SK-N-MC (cell line): ENCODE data around the gene TBC1D22A.
"Not testable (repeated sequence)": the region's sequence is repeated elsewhere in the genome, so short reads cannot be mapped to it uniquely, and the experiment has no call there.

ENCODE experiments used
- DNase-seq: peaks from one replicate; pipeline ENCODE4 v3.0.0-alpha.2; 2011; ENCODE audit warnings: low read depth, low spot score
- H3K27ac ChIP-seq: fragments of 200-600 bp; sonication (generic); 2 replicates; pipeline ENCODE4 v1.5.1; 2016; ENCODE audit warnings: mixed run types
- H3K36me3 ChIP-seq: fragments of 200-600 bp; sonication (generic); 2 replicates; pipeline ENCODE4 v1.6.1; 2017; ENCODE audit warnings: antibody characterized with exemption, low read length, mixed read lengths; ENCODE audit not compliant: insufficient read depth
- H3K4me3 ChIP-seq: fragments of 200-600 bp; sonication (generic); 2 replicates; pipeline ENCODE4 v1.5.1; 2016
- H3K9ac ChIP-seq: fragments of 200-600 bp; sonication (generic); 2 replicates; pipeline ENCODE4 v1.8.0; 2017; ENCODE audit warnings: mixed run types, mixed read lengths; ENCODE audit not compliant: insufficient read length
- H3K9me3 ChIP-seq: fragments of 200-600 bp; sonication (generic); 2 replicates; pipeline ENCODE4 v1.6.1; 2017; ENCODE audit warnings: low read depth, mild to moderate bottlenecking, antibody characterized with exemption, low read length, moderate library complexity, mixed read lengths
- EZH2 ChIP-seq: fragments of 200-600 bp; sonication (generic); IDR thresholded peaks from one replicate; pipeline ENCODE4 v1.6.1; 2017; ENCODE audit warnings: antibody characterized with exemption
- FOXP2 ChIP-seq: optimal IDR thresholded peaks from 2 replicates; pipeline ENCODE3; 2011; ENCODE audit warnings: mild to moderate bottlenecking, moderate library complexity; ENCODE audit not compliant: insufficient read depth; ENCODE audit errors: extremely low read length, control extremely low read depth
- POLR2AphosphoS5 ChIP-seq: IDR thresholded peaks from 2 replicates; pipeline ENCODE4 v1.6.1; 2012; ENCODE audit warnings: mild to moderate bottlenecking, low read depth, low read length, borderline replicate concordance

The TBC1D22A gene

DNA sequence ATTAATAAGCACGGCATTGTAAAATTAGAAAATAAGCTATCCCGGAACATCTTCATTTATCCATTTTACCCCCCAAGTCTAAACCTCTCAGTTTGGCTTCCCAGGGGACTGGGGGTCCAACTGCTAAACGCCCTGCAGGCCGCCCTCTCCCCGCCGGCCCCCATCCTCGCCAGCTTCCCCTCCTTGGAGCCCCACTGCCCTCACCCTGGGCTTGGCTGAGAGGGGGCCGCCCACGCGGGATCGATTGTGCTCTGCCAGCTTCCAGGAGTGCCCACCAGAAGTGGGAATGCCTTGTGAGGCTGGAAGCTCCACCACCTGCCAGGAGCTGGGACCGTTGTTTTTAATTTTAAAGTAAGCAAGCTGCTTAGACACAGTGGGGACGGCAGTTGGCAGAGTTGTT lies 353.5 kb downstream of the TBC1D22A start:
- Histone ChIP-seq H3K9ac (no peak overlapping the region), H3K4me3 (no peak overlapping the region), H3K36me3 (no peaks in the 10 kb centered on the region), H3K9me3 (no peaks in the 10 kb centered on the region), H3K27ac (no peak overlapping the region)
- no peak for DNase-seq
- TF ChIP-seq FOXP2 (no peak), EZH2 (no peak), POLR2AphosphoS5 (no peak)

DNA sequence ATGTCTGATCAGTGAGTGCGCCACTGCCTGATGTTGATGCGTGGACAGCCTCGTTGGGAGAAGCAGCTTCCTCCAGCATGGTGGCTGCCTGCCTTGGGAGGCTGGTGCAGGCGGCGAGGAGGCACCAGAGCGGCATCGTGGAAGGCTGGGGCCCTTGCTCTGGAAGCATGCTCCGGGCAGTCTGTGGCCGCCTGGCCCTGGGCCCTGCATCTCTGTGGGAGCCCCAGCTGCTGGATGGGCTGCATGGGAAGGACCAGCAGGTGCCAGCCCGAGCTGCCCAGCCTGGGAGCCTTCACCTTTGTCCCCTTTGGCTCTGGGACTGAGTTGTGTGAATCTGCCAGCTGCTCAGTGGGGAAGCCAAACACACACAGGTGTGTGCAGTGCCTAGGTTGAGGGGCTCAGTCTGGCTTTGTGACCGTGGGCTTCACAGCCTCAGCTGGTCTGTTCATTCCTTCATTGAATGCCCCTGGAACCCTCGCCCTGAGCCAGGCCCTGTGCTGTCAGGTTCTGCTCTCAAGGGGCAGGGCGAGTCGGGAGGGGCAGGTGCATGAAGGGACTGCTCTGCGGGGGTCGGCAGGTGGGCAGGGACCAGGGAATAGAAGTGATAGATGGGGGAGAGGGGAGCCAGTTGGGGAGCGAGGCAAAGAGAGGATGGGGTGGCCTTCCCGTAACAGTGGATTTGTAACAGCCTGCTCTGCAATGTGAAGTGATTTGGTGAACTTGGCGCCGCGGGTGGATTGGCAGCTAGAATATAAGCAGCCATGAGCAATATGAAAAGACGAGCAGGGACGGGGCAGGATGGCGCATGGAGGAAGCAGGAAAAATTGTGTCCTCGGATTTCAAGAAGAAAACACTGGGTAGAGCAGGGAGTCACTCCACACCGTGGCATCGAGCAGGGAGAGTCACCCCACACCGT lies 354.2 kb downstream of the TBC1D22A start:
- DNase-seq = no peak
- no peak overlapping the region for H3K27ac ChIP-seq
- no peak overlapping the region for H3K9ac ChIP-seq
- H3K36me3 ChIP-seq = no peaks in the 10 kb centered on the region
- H3K4me3 ChIP-seq = no peak overlapping the region
- H3K9me3 ChIP-seq = no peaks in the 10 kb centered on the region
- TF ChIP-seq EZH2 (no peak), FOXP2 (no peak), POLR2AphosphoS5 (no peak)

DNA sequence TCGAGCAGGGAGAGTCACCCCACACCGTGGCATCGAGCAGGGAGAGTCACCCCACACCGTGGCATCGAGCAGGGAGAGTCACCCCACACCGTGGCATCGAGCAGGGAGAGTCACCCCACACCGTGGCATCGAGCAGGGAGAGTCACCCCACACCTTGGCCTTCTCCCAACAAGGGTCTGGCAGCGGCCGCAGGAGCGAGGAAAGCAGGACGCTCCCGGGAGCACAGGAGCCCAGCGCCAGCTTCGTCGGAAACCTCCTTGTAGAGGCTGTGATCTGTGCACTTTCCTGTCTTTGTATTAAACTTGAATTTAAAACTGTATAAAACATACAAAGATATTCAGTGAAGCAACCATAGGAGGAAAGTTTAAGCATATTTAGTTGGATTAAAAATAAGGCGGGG lies 355.0 kb downstream of the TBC1D22A start:
- not testable (repeated sequence) for H3K27ac ChIP-seq, DNase-seq, H3K9ac ChIP-seq, H3K9me3 ChIP-seq, H3K4me3 ChIP-seq, H3K36me3 ChIP-seq

DNA sequence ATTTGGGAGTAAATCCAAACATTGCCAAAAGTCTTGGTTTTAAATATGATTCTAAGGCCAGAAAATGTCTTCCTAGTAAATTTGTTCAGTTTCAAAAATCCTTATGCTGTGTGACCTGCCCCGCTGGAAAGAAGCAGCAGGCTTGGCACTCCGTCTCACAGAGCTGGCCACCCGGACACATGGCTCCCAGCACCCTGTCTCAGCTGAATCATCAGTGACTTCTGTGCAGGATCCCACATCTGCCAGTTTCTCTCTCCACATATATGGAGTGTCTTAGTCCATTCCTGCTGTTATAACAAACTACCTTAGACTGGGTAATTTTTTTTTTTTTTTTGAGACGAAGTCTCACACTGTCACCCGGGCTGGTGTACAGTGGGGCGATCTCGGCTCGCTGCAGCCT lies 356.7 kb downstream of the TBC1D22A start:
- Histone ChIP-seq H3K4me3 (no peak overlapping the region), H3K36me3 (no peaks in the 10 kb centered on the region), H3K9me3 (no peaks in the 10 kb centered on the region), H3K27ac (no peak overlapping the region), H3K9ac (no peak overlapping the region)
- DNase-seq = no peak
- TF ChIP-seq POLR2AphosphoS5 = no peak
- TF ChIP-seq FOXP2 = no peak
- TF ChIP-seq EZH2 = no peak

DNA sequence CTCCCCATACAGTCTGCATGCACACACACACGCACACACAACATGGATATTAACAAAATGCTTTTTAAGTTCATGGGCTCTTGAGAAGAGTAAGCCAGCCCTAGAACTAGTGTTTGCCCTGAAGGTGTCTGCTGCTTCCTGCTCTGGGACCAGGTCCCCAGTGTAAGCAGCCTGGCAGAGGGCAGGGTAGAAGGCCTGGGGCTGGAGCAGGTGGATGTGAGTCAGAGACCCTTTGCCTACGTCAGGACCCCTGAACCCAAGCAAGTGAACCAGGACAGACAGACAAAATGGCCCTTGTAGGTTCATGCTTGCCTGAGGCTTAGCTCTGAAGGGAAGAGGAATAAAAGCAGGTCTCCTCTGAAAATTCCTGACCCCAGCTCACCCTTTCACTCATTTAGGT lies 357.9 kb downstream of the TBC1D22A start:
- TF ChIP-seq FOXP2 = no peak
- no peak for TF ChIP-seq POLR2AphosphoS5
- TF ChIP-seq EZH2 = no peak
- Histone ChIP-seq H3K4me3 (no peak overlapping the region), H3K9me3 (no peaks in the 10 kb centered on the region), H3K9ac (no peak overlapping the region), H3K27ac (no peak overlapping the region), H3K36me3 (no peaks in the 10 kb centered on the region)
- DNase-seq = no peak

DNA sequence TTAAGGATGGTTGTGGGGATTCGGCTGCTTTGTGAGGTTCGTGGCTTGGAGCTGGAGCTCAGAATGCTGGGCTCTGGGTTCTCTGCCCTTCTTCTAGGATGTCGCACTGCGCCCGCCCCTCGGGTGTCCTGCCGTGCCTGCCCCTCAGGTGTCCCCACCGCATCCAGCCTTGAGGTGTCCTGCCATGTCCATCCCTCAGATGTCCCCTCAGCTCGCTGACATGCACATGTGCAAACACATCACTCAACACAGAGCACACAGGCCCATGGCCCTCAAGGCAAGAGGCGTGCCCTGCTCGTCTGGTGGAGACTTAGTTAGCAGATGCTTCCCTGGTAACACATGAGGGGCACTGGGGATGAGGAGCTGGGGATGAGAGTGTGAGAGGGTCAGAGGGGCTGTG lies 359.3 kb downstream of the TBC1D22A start:
- TF ChIP-seq EZH2 (no peak), FOXP2 (no peak), POLR2AphosphoS5 (no peak)
- DNase-seq = no peak
- Histone ChIP-seq H3K36me3 (no peaks in the 10 kb centered on the region), H3K9ac (no peak overlapping the region), H3K27ac (no peak overlapping the region), H3K9me3 (no peaks in the 10 kb centered on the region), H3K4me3 (no peak overlapping the region)

DNA sequence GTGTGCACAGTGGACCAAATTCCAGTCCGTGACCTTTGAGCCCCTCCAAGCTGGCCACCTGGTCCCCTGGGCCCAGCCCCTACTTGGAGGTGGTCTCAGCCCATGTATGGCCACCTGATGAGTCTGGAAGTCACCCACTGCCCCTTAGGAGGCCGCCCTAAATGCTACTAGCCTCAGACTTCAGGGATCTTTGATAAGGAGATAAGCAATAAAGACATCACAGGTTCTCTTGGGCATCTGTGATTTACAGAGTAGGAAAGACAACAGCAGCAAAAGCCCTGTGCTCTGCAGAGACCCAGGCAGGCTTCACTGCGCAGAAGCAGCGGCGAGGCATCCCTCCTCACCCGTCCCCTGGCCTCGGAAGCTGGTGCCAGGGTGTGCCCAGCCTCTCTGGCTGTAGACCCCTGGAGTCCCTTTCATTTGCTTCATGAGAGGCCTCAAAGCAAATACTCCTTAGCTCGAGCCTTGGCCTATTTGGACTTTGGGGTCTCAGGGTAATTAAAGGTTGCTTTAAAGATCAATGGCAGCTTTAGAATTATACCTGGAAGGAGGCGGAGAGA lies 360.1 kb downstream of the TBC1D22A start:
- TF ChIP-seq EZH2 (no peak), FOXP2 (no peak), POLR2AphosphoS5 (no peak)
- Histone ChIP-seq H3K4me3 (no peak overlapping the region), H3K9ac (no peak overlapping the region), H3K36me3 (no peaks in the 10 kb centered on the region), H3K27ac (no peak overlapping the region), H3K9me3 (no peaks in the 10 kb centered on the region)
- no peak for DNase-seq

DNA sequence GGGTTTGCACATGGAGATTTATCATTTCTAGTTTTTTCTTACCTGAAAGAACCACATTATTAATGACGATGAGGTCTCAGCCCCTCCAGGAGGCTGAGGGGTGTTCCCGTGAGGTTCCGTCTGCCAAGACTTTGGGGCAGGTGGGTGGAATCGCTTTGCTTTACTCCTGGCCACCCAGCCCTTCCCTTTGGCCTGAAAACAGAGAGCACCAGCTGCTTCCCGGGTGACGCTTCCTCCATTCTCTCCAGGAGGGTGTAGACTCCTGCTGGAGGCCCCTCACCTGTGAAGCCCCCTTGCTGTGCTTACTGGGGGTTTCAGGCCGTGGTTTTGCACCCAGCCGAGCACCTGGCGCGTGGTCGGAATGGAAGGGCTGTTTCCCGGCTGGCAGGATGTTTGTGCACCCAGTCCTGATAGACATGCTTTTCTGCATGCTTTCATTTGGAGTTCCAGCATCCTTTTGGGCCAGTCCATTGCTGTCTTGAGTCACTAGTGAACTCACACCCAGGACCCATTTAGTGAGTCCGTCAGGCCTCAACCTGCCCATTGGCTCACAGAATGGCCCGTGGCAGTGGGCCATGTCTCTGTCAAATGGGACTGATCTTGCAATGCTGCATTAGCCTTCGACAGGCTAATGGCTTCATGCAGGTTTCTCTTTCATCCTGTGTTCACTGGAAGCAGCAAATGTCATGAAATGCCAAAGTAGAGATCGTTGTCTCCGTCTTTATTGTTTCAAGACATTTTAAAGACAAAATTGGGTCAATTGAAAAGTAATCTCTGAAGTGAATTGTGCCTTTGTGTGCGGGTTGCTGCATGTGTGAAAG lies 360.8 kb downstream of the TBC1D22A start:
- TF ChIP-seq EZH2 (no peak), POLR2AphosphoS5 (no peak), FOXP2 (no peak)
- H3K4me3 ChIP-seq = no peak overlapping the region
- no peaks in the 10 kb centered on the region for H3K9me3 ChIP-seq
- H3K27ac ChIP-seq = peak overlapping the region; percentile 52; the same call in 1 of the 2 replicates
- DNase-seq = no peak
- no peak overlapping the region for H3K9ac ChIP-seq
- no peaks in the 10 kb centered on the region for H3K36me3 ChIP-seq
